NCI-H345 treated with DMSO at 0.1 percent for 48 hours (cell line): ENCODE measurements around the gene SENP1.

ENCODE experiments used
- DNase-seq: peaks from one replicate; lab custom pipeline; 2025; ENCODE audit not compliant: unreplicated experiment; lab: John Stamatoyannopoulos, UW

SENP1 gene

GRCh38 chr12:48019639-48020265 lies 86.1 kb downstream of the SENP1 start:
- DNase-seq: no peak

- DNase-seq: no peak
Observed at GRCh38 chr12:48018618-48018995, 87.3 kb downstream of the SENP1 start.

DNA sequence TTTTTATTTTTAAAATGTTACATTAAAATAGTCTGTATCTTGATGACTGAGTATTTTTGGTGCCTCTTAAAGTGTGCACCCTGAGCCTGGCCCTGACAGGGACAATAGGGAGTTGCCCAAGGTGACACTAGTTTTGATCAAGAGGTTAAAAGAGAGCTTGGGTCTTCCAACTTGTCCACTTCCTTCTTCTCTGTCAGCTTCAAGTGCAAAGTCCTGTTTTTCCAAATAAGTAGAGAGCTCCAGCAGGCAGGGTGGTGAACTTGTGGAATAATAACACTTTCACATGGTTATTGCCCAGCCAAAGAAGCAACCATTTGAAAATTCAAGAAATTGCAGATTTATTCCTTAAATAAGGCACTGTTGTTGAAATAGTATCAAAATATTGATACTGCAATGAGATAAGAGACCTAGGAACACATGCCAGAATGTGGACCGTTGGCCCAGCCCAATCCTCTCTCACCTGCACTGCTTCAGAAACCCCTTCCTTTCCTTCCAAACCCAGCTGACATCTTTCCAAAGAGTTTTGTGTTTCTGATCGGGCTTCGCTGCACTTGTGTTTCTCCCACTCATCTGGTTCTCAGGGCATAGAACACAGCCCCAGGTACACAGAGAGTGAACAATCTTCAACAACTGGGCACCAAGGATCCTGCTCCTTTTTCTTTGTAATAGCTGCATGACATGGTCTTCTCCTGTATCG lies 87.8 kb downstream of the SENP1 start:
- DNase-seq: no peak

DNA sequence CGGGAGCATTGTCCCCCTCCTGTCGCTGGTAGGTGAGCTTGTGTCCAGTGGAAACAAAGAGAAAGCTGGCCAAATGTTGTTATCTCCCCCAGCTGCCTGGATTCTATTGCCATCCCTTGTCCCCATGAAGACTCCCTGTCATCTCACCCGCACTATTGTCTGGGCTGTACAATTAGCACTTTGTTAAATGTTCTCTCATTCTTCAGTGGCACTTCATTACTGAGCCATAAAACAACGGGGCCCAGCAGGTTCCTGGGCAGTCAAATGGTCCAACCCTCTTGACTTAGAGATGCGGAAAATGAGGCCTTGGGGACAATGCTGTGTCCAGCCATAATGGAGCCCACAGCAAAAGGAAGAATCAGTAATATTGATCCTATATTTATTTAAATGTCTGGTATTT lies 88.4 kb downstream of the SENP1 start:
- no peak for DNase-seq

GRCh38 chr12:48016373-48017020 lies 89.4 kb downstream of the SENP1 start:
- no peak for DNase-seq

- DNase-seq: no peak
Observed at GRCh38 chr12:48015954-48016353, 89.9 kb downstream of the SENP1 start.

DNA sequence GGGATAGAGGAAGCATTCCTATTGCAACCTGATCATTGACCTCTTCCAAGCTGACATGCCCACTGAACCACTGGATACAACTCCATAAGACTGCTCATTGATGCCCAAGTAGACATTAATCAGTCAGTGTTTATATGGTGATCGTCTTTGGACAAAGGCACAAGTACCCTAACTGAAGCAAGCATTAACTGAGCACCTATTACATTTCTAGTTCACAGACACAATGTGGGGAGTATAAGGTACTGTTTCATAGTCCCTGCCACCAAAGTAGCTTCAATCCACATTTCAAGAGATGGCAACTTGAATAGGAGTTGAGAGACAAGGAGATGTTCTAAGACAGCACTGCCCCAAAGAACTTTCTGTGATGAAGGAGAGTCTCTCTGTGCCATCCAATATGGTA lies 90.8 kb downstream of the SENP1 start:
- DNase-seq: no peak

- DNase-seq: no peak
Observed at GRCh38 chr12:48013287-48013686, 92.6 kb downstream of the SENP1 start.

DNA sequence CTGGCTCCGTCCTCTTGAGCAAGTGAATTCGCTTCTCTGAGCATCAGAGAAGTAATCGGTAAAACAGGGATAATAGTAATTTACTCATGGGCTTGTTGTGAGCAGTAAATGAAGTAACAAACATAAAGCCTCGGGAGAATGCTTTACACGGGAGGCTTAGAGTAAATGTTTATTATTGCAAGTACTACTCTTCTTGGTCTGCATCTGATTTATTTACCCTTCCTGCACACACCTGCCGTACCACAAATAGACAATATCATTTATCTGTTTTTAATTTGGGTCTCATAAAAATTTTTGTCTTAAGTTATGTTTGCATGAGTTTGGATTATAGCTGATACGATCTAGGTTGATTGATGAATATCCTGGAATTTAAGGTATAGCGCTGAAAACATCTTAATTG lies 93.8 kb downstream of the SENP1 start:
- no peak for DNase-seq

DNA sequence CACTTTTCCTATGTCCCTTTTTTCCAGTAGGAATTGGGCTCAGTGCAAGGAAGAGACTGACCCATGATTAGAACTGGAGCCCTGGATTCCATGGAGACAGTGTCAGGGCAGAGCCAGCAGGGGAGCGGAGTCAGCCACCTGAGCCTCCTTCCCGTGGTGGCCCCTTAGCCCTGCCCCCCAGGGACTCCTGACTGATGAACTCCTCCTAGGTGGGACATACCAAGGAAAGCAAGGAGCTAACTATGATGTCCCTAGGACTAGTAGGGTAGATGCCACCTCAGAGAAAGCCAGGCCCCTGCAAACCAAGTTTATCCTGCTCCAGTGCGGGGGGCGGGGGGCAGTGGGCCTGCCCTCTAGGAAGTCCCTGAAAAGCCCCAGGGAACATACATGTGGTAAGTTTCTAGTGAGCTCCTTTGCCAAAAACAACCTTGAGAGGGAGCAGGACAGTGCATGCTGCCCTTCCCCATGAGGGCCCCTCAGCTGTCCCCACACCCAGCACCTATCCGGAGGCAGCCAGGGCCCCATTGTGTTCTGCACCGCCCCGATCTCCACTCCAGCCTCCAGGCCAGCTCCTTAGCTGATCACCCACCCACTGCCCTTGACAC lies 95.4 kb downstream of the SENP1 start:
- no peak for DNase-seq

GRCh38 chr12:48009471-48009870 lies 96.4 kb downstream of the SENP1 start:
- DNase-seq: no peak

DNA sequence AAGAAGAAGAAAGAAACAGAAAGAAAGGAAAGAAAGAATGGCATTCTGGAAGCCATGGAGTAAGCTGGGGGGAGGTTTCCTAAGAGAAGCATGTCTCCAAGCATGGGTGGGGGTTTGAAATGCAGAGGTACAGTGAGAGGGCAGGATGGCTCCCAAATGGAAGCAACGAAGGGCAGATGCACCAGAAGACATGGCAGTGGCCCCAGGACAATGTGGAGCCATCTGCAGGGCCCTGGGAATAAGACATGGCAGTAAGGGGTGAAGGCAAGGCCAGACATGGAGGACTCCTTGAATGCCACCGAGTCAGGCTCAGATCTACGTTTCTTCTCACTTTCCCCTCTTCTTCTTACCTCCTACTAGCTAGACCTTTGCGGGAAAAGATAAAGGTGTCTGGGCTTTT lies 96.9 kb downstream of the SENP1 start:
- DNase-seq: no peak

DNA sequence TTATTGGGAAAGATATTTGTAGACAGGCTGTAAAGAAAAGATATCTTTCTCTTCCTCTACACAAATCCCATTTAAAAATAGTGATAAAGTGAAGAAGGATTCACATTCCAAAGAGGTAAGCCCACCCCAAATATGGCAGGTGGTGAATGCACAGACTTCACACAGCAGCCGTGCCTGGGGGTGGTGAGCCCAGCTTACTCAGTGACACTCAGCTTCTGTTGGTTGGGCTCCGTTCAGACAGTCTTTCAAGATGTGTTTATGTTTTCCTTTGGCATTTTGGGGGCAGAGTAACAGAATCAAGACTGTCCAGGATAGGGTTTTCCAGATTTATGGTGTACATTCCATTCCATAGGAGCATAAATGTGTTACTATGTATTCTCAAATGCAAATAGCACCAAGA lies 97.5 kb downstream of the SENP1 start:
- no peak for DNase-seq

GRCh38 chr12:48007206-48007605 lies 98.7 kb downstream of the SENP1 start:
- no peak for DNase-seq

GRCh38 chr12:48005750-48006021 lies 100.2 kb downstream of the SENP1 start:
- DNase-seq: no peak

DNA sequence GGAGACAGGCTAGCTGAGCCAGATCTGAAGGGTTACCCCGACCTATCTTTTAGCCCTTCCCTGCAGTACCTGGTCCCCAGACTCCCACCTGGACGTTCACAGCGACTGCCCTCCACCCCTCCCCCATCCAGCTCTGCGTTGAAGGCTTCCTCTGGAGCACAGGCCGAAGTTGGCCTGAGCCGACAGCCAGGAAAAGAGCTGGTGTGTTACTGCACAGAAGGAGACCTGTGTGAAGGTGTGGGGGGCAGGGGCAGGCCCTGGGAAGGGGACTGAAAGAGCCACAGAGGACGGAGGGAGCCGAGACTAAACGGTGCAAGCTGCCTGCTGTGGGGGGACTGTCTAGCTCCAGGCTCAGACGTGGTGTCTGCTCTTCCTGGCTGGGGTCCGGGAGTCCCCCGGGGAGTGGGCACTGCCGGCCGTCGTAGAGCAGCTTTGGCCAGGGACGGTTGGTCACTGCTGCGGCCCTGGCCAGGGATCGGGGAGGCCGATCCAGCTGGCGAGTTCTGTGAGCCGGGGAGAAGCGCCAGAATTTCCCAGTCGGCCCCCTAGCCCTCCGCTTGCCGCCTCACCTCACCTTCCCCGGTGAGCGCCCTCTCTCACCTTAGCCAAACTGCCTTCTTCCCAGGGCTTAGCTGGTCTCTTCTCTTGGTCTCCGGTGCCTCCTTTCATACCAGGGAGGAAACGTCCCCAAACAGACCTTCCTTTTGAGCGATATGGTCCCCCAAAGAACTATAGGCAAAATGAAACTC lies 100.7 kb downstream of the SENP1 start:
- DNase-seq: no peak

DNA sequence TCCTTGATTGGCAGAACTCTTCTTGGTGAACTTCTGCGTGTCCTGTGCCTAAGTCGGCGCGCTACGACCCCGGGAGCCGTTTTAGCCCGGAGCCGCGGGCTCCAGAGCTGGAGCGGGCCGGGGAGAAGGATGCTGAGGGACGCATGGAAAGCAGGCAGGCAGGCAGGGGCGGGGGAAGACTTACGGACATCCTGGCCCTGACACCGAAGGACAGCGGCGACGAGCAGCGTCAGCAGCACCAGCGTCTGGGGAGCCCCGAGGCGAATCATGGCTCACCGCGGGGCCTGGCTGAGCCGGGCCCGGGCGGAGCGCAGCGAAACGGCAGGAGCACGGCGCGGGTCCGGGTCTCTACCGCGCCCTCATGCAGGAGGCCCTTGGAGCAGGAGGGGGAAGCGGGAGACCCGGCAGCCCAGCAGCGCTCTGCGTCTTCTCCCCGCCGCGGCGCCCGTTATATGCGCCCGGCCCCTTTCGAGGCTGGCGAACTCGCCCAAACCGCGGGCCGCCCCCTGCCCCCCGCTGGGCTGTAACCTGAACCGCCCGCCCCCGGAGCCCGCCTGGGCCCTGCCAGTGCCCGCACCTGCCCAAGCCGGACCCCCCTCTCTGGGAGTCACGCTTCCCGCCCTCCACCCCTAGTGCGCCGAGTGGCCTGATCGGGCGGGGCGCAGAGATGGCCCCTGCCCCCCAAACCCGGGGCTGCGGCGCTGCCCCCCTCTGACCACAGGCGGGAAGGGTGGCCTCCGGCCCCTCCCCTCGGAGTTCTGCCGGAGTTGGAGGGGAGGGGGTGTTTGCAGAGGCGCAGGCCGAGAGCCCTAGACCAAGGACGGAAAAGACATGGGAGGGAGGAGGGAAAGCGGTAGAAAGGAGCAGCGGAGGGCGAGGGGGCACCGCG lies 101.6 kb downstream of the SENP1 start, which contains the start of gene COL2A1:
TSS of gene COL2A1 (minus strand) at position 424 of the 889 bp plus-strand sequence. CDS start at position 269, 155 bp downstream.
- no peak for DNase-seq

- no peak for DNase-seq
Observed at GRCh38 chr12:48003226-48004052, 102.4 kb downstream of the SENP1 start.

DNA sequence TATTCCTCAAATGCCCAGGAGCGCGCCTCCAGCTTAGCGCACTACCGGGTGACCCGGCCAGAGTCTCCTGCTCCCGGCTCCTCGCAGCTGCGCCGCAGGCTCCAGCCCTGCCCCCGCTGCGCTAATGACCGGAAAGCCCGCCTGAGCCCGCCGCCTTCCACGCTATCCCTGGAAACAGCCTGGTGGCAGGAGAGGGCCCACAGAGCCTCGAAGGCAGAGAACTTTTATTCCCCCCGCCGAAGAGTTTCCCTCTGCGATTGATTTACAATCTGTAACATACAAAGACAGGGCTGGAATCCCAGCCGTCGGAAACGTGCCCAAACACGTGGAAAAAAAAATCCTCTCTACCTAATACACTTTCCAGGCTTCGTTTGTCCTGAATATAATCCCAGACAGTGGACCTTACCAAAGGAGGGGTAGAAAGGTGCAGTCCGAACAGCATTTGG lies 103.1 kb downstream of the SENP1 start:
- DNase-seq: no peak

DNA sequence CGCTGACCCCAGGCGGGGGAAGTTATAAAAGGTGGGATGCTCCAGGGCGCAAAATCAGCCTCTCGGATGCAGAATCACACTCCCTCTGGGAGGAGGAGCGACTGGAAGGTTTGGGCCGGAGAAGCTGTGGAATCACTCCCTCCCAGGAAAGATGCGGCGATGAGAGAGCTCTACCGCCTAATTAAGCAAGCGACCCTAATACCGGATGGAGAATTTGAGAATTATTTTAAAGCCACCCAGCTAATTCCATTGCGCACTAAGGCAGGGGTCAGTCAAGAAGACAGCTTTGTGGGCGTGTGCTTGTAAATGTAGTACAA lies 103.5 kb downstream of the SENP1 start:
- no peak for DNase-seq
